Choroid plexus epithelial cell (primary cell): ENCODE data around the gene MARCHF3.
"Not testable (repeated sequence)": the region's sequence is repeated elsewhere in the genome, so short reads cannot be mapped to it uniquely, and the experiment has no call there.

Experiments
- DNase-seq: peaks from one replicate; pipeline ENCODE4 v3.0.0-alpha.2; 2010; ENCODE audit warnings: low read depth
- H3K4me3 ChIP-seq: 2 replicates; pipeline ENCODE4 v1.5.1; 2011; ENCODE audit warnings: low read depth, mild to moderate bottlenecking, control low read depth, low read length, moderate library complexity
- CTCF ChIP-seq: conservative IDR thresholded peaks from 2 replicates; pipeline ENCODE4 v1.5.1; 2011; ENCODE audit warnings: low read depth, mild to moderate bottlenecking, control low read depth, inconsistent platforms, low read length, moderate library complexity

Gene MARCHF3

GRCh38 chr5:126858441-126858840 is 171.9 kb downstream of the MARCHF3 start:
- no peak overlapping the region for H3K4me3 ChIP-seq
- DNase-seq = no peak
- no peak for TF ChIP-seq CTCF

GRCh38 chr5:126857472-126858410 is 172.6 kb downstream of the MARCHF3 start:
- no peak for TF ChIP-seq CTCF
- H3K4me3 ChIP-seq = no peak overlapping the region
- DNase-seq = peak; percentile 61

GRCh38 chr5:126855266-126855665 is 175.1 kb downstream of the MARCHF3 start:
- DNase-seq = peak; percentile 46
- TF ChIP-seq CTCF = no peak
- H3K4me3 ChIP-seq = no peak overlapping the region

GRCh38 chr5:126854526-126855110 is 175.7 kb downstream of the MARCHF3 start:
- H3K4me3 ChIP-seq = no peak overlapping the region
- no peak for TF ChIP-seq CTCF
- DNase-seq = no peak

- not testable (repeated sequence) for H3K4me3 ChIP-seq, DNase-seq
These were observed 176.6 kb downstream of the MARCHF3 start for GRCh38 chr5:126853541-126854307.

GRCh38 chr5:126852841-126853271 is 177.5 kb downstream of the MARCHF3 start:
- DNase-seq = no peak
- no peak for TF ChIP-seq CTCF
- H3K4me3 ChIP-seq = no peak overlapping the region

GRCh38 chr5:126852091-126852571 is 178.2 kb downstream of the MARCHF3 start:
- no peak overlapping the region for H3K4me3 ChIP-seq
- DNase-seq = peak; percentile 41
- TF ChIP-seq CTCF = no peak
